ENCODE measurements around the gene MRGPRG.
A peak's percentile ranks its signal among the peaks of the same experiment; 100 is the strongest.

MRGPRG gene

DNA sequence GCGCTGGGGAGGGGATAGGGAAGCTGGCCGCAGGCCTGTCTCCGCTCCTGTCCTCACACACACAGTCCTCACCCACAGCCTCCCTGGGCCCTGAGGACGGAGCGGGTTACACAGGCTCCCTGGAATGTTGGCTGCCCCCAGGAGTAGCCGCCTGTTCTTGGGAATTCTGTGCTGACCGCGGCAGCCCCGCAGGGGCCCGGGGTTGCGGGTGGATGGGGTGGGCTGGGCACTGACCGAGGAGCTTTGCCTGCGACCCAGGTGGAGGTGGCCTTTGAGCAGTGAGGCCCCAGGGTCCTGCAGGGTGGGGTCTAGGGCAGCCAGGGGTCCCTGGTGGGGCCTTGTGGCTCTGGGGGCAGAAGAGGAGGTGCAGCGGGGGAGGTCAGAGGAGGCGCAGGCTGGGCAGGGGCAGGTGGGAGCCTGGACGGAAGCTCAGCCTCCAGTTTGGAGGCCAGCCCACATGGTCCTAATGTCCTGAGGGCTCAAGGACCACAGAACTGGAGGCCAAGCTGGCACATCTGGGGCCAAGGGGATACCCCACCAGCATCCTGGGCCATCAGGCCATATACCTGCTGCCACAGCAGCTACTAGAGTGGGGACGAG lies 6.6 kb upstream of the MRGPRG start:
- TF ChIP-seq CTCF (IDR thresholded peaks at IDR 0.05; ENCODE audit: low read depth, low read length): no peak
- Histone ChIP-seq H3K27me3 (no peaks in the 10 kb centered on the region), H3K36me3 (no peaks in the 10 kb centered on the region), H3K4me3 (ENCODE audit: low read depth, low read length) (no peak overlapping the region), H3K9me3 (no peaks in the 10 kb centered on the region), H3K4me1 (no peaks in the 10 kb centered on the region)
- DNase-seq: no peak

DNA sequence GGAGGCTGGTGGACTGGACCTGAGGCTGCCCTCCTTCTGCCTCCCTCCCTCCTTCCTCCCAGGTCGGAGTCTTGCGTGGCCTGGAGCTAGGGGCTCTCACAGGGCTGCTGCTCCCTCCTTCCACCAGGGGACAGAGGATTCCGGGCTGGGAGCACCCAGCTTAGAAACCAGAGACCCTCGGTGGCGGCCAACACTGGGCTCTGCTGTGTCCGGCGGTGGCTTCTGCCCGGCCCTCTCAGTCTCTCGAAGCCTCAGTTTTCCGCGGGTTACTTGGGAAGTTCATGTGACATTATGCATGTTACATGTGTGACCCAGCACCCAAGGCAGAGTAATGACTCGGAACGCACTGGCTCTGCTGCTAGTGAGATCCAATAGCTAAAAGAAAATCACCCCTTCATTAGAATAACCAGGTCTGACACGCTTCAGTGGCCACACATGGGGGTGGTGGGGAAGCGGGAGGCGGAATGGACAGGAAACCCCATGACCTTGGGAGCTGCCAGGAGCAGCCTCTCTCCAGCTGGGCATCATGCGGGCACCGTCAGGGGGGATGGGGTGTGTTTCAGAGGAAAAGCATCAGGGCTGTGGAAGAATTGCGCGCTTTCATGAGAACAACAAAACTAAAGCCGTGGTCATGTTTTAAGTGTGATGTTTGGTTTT lies 5.9 kb upstream of the MRGPRG start:
- peak; percentile 11 for DNase-seq
- Histone ChIP-seq H3K36me3 (no peaks in the 10 kb centered on the region), H3K4me1 (no peaks in the 10 kb centered on the region), H3K27me3 (no peaks in the 10 kb centered on the region), H3K4me3 (ENCODE audit: low read depth, low read length) (no peak overlapping the region), H3K9me3 (no peaks in the 10 kb centered on the region)
- TF ChIP-seq CTCF (IDR thresholded peaks at IDR 0.05; ENCODE audit: low read depth, low read length): 0 out of 2 replicates have a peak, but pooled peaks have one; percentile 9

DNA sequence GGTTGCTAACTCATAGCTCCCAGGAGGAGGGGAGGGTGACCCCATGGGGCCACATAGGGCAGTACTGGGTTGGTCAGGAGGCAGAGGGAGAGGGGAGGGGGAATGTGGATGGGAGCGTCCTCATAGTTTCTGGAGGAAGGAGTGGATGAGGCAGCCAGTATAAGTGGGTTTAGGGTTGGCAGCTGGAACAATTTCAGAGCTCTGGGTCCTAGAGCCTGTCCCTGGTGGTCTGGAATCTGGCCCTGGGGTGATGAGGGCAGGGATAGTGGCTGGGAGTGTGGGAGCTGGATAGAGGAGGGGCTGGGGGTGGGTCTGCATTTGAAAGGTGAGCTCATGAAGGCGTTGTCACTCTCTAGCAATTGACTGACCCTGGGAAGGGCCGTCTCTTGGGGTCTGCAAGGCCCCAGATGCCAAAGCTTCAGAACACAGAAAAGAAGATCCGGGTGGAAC lies 5.3 kb upstream of the MRGPRG start:
- Histone ChIP-seq H3K4me3 (ENCODE audit: low read depth, low read length) (no peak overlapping the region), H3K27me3 (no peaks in the 10 kb centered on the region), H3K4me1 (no peaks in the 10 kb centered on the region), H3K9me3 (no peaks in the 10 kb centered on the region), H3K36me3 (no peaks in the 10 kb centered on the region)
- DNase-seq: peak; percentile 2
- TF ChIP-seq CTCF (IDR thresholded peaks at IDR 0.05; ENCODE audit: low read depth, low read length): no peak

DNA sequence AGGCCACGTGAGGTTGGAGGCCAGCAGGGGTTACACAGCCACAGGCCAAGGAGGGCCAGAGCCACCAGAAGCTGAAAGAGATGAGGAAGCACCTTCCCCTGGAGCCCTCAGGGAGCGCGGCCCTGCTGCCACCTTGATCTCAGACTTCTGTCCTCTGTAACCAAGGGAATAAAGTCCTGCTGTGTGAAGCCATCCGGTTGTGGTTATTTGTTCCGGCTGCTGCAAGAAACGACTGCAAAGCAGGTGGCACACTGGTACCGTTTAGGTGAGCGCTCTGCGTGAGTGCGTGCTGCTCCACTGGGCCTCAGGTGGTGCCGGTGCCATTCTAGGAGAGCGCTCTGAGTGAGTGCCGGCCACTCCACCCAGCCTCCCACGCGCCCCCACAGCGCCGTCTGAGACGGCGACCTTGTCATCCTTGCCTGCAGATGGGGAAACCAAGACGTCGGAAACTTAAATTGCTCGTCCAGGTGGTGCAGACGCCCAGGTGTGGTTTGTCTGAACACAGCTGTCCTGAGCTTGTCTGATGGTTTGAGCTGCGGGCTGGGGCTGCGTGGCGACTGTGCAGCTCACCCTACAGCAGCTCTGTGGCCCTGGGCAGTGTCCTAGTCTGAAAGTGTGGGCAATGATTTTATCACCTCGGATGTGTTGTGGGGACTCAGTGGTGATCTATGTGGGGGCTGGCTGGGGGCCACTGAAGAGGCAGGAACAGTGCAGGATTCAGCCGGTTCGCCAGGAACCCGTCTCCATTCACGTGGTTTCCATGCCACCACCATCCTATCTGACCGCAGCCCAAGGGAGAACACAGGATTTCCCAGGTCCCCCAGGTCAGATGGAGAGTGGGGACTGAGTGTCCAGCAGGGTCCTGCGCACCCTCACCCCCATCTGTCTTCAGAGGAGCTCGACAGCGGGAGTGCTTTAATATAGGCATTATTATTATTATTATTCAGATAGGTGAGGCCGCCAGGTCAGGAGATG lies 4.6 kb upstream of the MRGPRG start:
- Histone ChIP-seq H3K27me3 (no peaks in the 10 kb centered on the region), H3K4me1 (no peaks in the 10 kb centered on the region), H3K4me3 (ENCODE audit: low read depth, low read length) (no peak overlapping the region), H3K36me3 (no peaks in the 10 kb centered on the region), H3K9me3 (no peaks in the 10 kb centered on the region)
- no peak for DNase-seq
- TF ChIP-seq CTCF (IDR thresholded peaks at IDR 0.05; ENCODE audit: low read depth, low read length): no peak

GRCh38 chr11:3222003-3222855 lies 3.6 kb upstream of the MRGPRG start:
- Histone ChIP-seq H3K9me3 (no peaks in the 10 kb centered on the region), H3K36me3 (no peaks in the 10 kb centered on the region), H3K27me3 (no peaks in the 10 kb centered on the region), H3K4me3 (ENCODE audit: low read depth, low read length) (no peak overlapping the region), H3K4me1 (no peaks in the 10 kb centered on the region)
- no peak for TF ChIP-seq CTCF (IDR thresholded peaks at IDR 0.05; ENCODE audit: low read depth, low read length)
- no peak for DNase-seq
